Trophoblast cell (in vitro differentiated cells and primary cell): ENCODE measurements around the gene LMCD1.
A peak's percentile ranks its signal among the peaks of the same experiment; 100 is the strongest.

Source experiments
- DNase-seq, 2 donors: peaks; one replicate each; pipeline ENCODE4 v3.0.0-alpha.2; 2016
- H2AFZ ChIP-seq: 2 replicates; pipeline ENCODE4 v1.6.1; 2013; ENCODE audit warnings: low read length, moderate library complexity, mild to moderate bottlenecking; ENCODE audit not compliant: insufficient read depth, poor library complexity
- H2AK5ac ChIP-seq: 2 replicates; pipeline ENCODE4 v1.6.1; 2013; ENCODE audit warnings: mild to moderate bottlenecking, low read length
- H2BK120ac ChIP-seq: 2 replicates; pipeline ENCODE4 v1.6.1; 2013; ENCODE audit warnings: low read length, mild to moderate bottlenecking, moderate library complexity; ENCODE audit not compliant: insufficient read depth, poor library complexity
- H2BK12ac ChIP-seq: 2 replicates; pipeline ENCODE4 v1.6.1; 2013; ENCODE audit warnings: mild to moderate bottlenecking, low read length, moderate library complexity
- H2BK5ac ChIP-seq: 2 replicates; pipeline ENCODE4 v1.6.1; 2013; ENCODE audit warnings: low read length, low read depth, moderate library complexity, mild to moderate bottlenecking; ENCODE audit not compliant: poor library complexity
- H3K14ac ChIP-seq: 2 replicates; pipeline ENCODE4 v1.6.1; 2013; ENCODE audit warnings: mild to moderate bottlenecking, low read length
- H3K18ac ChIP-seq: 2 replicates; pipeline ENCODE4 v1.6.1; 2013; ENCODE audit warnings: mild to moderate bottlenecking, low read length
- H3K23ac ChIP-seq: 2 replicates; pipeline ENCODE4 v1.6.1; 2013; ENCODE audit warnings: low read length
- H3K27ac ChIP-seq: 2 replicates; pipeline ENCODE4 v1.5.1; 2013; ENCODE audit warnings: low read depth, mild to moderate bottlenecking, inconsistent platforms, low read length, moderate library complexity
- H3K27me3 ChIP-seq: 2 replicates; pipeline ENCODE4 v1.6.1; 2013; ENCODE audit warnings: inconsistent platforms, mild to moderate bottlenecking, low read length, moderate library complexity; ENCODE audit not compliant: insufficient read depth
- H3K36me3 ChIP-seq, 2 experiments: 1 replicate in 1 of 2; 2 replicates in 1 of 2; pipeline ENCODE4 v1.6.1; 2013; ENCODE audit warnings: low read length in 2 of 2, mild to moderate bottlenecking in 2 of 2, moderate library complexity in 1 of 2; ENCODE audit not compliant: insufficient read depth in 2 of 2, control insufficient read depth in 1 of 2
- H3K4ac ChIP-seq: 2 replicates; pipeline ENCODE4 v1.6.1; 2013; ENCODE audit warnings: low read depth, mild to moderate bottlenecking, low read length, moderate library complexity
- H3K4me1 ChIP-seq, 2 experiments: 1 replicate in 1 of 2; 2 replicates in 1 of 2; pipeline ENCODE4 v1.6.1; 2013; ENCODE audit warnings: low read length in 2 of 2, mild to moderate bottlenecking in 2 of 2, moderate library complexity in 1 of 2; ENCODE audit not compliant: insufficient read depth in 2 of 2, control insufficient read depth in 1 of 2
- H3K4me2 ChIP-seq: 2 replicates; pipeline ENCODE4 v1.6.1; 2013; ENCODE audit warnings: inconsistent platforms, mild to moderate bottlenecking, low read length, moderate library complexity
- H3K4me3 ChIP-seq: 2 replicates; pipeline ENCODE4 v1.5.1; 2013; ENCODE audit warnings: mild to moderate bottlenecking, low read depth, low read length, inconsistent platforms
- H3K79me1 ChIP-seq: one replicate; pipeline ENCODE4 v1.6.1; 2013; ENCODE audit warnings: low read length
- H3K79me2 ChIP-seq: 2 replicates; pipeline ENCODE4 v1.6.1; 2013; ENCODE audit warnings: low read length, mild to moderate bottlenecking; ENCODE audit not compliant: control insufficient read depth, insufficient read depth, poor library complexity
- H3K9ac ChIP-seq: 2 replicates; pipeline ENCODE4 v1.6.1; 2013; ENCODE audit warnings: mild to moderate bottlenecking, low read length
- H3K9me3 ChIP-seq: 2 replicates; pipeline ENCODE4 v1.6.1; 2013; ENCODE audit warnings: low read depth, mild to moderate bottlenecking, control low read depth, inconsistent platforms, low read length; ENCODE audit not compliant: insufficient read depth
- H4K12ac ChIP-seq: 2 replicates; pipeline ENCODE4 v1.6.1; 2013; ENCODE audit warnings: low read depth, mild to moderate bottlenecking, low read length, moderate library complexity
- H4K8ac ChIP-seq: 2 replicates; pipeline ENCODE4 v1.6.1; 2013; ENCODE audit warnings: low read depth, mild to moderate bottlenecking, low read length, moderate library complexity
- H4K91ac ChIP-seq: one replicate; pipeline ENCODE4 v1.6.1; 2013; ENCODE audit warnings: low read depth, mild to moderate bottlenecking, low read length, moderate library complexity
- WGBS: extraction: QIAGEN DNeasy Blood & Tissue Kit; methylation state at CpG from one replicate; pipeline ENCODE4 v1.1.7; 2013; ENCODE audit warnings: missing lambda C conversion rate; ENCODE audit not compliant: insufficient read length, insufficient coverage; ENCODE audit errors: extremely low coverage; 5-methylcytosine and 5-hydroxymethylcytosine counted together

Gene LMCD1

GRCh38 chr3:8581373-8581772 is 79.8 kb downstream of the LMCD1 start:
- no peak overlapping the region for H2AFZ ChIP-seq
- no peak overlapping the region for H3K27ac ChIP-seq
- H4K12ac ChIP-seq = no peak overlapping the region
- H2AK5ac ChIP-seq = no peak overlapping the region
- no peak overlapping the region for H4K91ac ChIP-seq
- no peak overlapping the region for H4K8ac ChIP-seq
- no peak overlapping the region for H2BK12ac ChIP-seq
- H3K18ac ChIP-seq = no peak overlapping the region
- H3K4me2 ChIP-seq = no peak overlapping the region
- H3K79me1 ChIP-seq = no peaks in the 10 kb centered on the region
- peaks cover 0 to 3% of the 10 kb centered on the region in 2 experiments for H3K36me3 ChIP-seq
- peak in 1 of 2 donors; percentile 68 for DNase-seq
- no peak overlapping the region for H3K14ac ChIP-seq
- H3K27me3 ChIP-seq = no peaks in the 10 kb centered on the region
- H2BK5ac ChIP-seq = no peak overlapping the region
- H3K4me1 ChIP-seq = no peaks in the 10 kb centered on the region
- H3K9me3 ChIP-seq = no peaks in the 10 kb centered on the region
- H3K79me2 ChIP-seq = no peaks in the 10 kb centered on the region
- no CpG with 5 or more reads among the region's 3 CpGs for WGBS
- H3K4ac ChIP-seq = no peak overlapping the region
- no peak overlapping the region for H3K23ac ChIP-seq
- no peak overlapping the region for H3K4me3 ChIP-seq
- H2BK120ac ChIP-seq = no peak overlapping the region
- no peak overlapping the region for H3K9ac ChIP-seq

- no CpG with 5 or more reads among the region's 6 CpGs for WGBS
- H3K4me1 ChIP-seq = no peaks in the 10 kb centered on the region
- H2BK120ac ChIP-seq = no peak overlapping the region
These were observed 80.3 kb downstream of the LMCD1 start for GRCh38 chr3:8581806-8582445.

GRCh38 chr3:8584661-8585060 is 83.0 kb downstream of the LMCD1 start:
- H3K27me3 ChIP-seq = no peaks in the 10 kb centered on the region
- H3K9ac ChIP-seq = no peak overlapping the region
- no peak overlapping the region for H3K14ac ChIP-seq
- H3K79me2 ChIP-seq = no peaks in the 10 kb centered on the region
- no peak overlapping the region for H2AK5ac ChIP-seq
- no peak overlapping the region for H2BK12ac ChIP-seq
- no peak for DNase-seq
- H3K23ac ChIP-seq = no peak overlapping the region
- H3K79me1 ChIP-seq = peaks cover 3% of the 10 kb centered on the region
- H2AFZ ChIP-seq = no peak overlapping the region
- no peak overlapping the region for H4K8ac ChIP-seq
- H3K4me1 ChIP-seq = peaks cover 0 to 2% of the 10 kb centered on the region in 2 experiments
- H3K36me3 ChIP-seq = no peaks in the 10 kb centered on the region
- no peak overlapping the region for H3K27ac ChIP-seq
- WGBS = no CpG with 5 or more reads among the region's 2 CpGs
- no peaks in the 10 kb centered on the region for H3K9me3 ChIP-seq
- H3K4ac ChIP-seq = no peak overlapping the region
- no peak overlapping the region for H2BK120ac ChIP-seq
- no peak overlapping the region for H3K4me2 ChIP-seq
- H3K18ac ChIP-seq = no peak overlapping the region
- H3K4me3 ChIP-seq = no peak overlapping the region
- no peak overlapping the region for H2BK5ac ChIP-seq
- no peak overlapping the region for H4K12ac ChIP-seq
- no peak overlapping the region for H4K91ac ChIP-seq

More at GRCh38 chr3:8581806-8582445, 80.3 kb downstream of the LMCD1 start:
- Histone ChIP-seq H3K27me3 (no peaks in the 10 kb centered on the region), H3K4ac (no peak overlapping the region), H3K9me3 (no peaks in the 10 kb centered on the region), H3K9ac (no peak overlapping the region), H3K27ac (no peak overlapping the region), H3K36me3 (no peaks in the 10 kb centered on the region), H2AK5ac (no peak overlapping the region), H2BK5ac (no peak overlapping the region), H3K4me2 (no peak overlapping the region), H4K12ac (no peak overlapping the region), H3K23ac (no peak overlapping the region), H3K79me1 (no peaks in the 10 kb centered on the region), H3K4me3 (no peak overlapping the region), H2AFZ (no peak overlapping the region), H3K79me2 (no peaks in the 10 kb centered on the region), H3K18ac (no peak overlapping the region), H3K14ac (no peak overlapping the region), H4K8ac (no peak overlapping the region), H2BK12ac (no peak overlapping the region), H4K91ac (no peak overlapping the region)
- DNase-seq = no peak

GRCh38 chr3:8589880-8590556 is 88.4 kb downstream of the LMCD1 start:
- peak in 1 of 2 donors; percentile 42 for DNase-seq
- Histone ChIP-seq H4K91ac (no peak overlapping the region), H2AK5ac (no peak overlapping the region), H3K9ac (no peak overlapping the region), H3K9me3 (no peaks in the 10 kb centered on the region), H3K23ac (no peak overlapping the region), H2BK120ac (no peak overlapping the region), H2AFZ (no peak overlapping the region), H3K4me3 (no peak overlapping the region), H3K18ac (no peak overlapping the region), H2BK5ac (no peak overlapping the region), H3K4me2 (no peak overlapping the region), H2BK12ac (no peak overlapping the region), H3K14ac (no peak overlapping the region), H3K4ac (no peak overlapping the region), H3K27ac (peak overlapping the region; percentile 34), H3K27me3 (no peaks in the 10 kb centered on the region), H3K36me3 (no peaks in the 10 kb centered on the region), H4K8ac (no peak overlapping the region), H4K12ac (no peak overlapping the region), H3K79me2 (no peaks in the 10 kb centered on the region), H3K79me1 (peaks cover 3% of the 10 kb centered on the region), H3K4me1 (peaks cover 2 to 8% of the 10 kb centered on the region in 2 experiments)
- WGBS = no CpG with 5 or more reads among the region's 6 CpGs
